Ishikawa (cell line): Measurements from ENCODE around the gene DPYD.

Experiments
- CEBPB ChIP-seq: IDR thresholded peaks from 2 replicates; pipeline ENCODE4 v1.6.1; 2012
- CREB1 ChIP-seq: IDR thresholded peaks from 2 replicates; pipeline ENCODE4 v1.6.1; 2012; ENCODE audit warnings: low read depth
- EGR1 ChIP-seq: IDR thresholded peaks from 2 replicates; pipeline ENCODE4 v1.6.1; 2012
- EP300 ChIP-seq: IDR thresholded peaks from 2 replicates; pipeline ENCODE4 v1.6.1; 2012; ENCODE audit warnings: borderline replicate concordance
- FOXM1 ChIP-seq: IDR thresholded peaks from 2 replicates; pipeline ENCODE4 v1.6.1; 2012; ENCODE audit warnings: low read depth, borderline replicate concordance
- NFIC ChIP-seq: IDR thresholded peaks from 2 replicates; pipeline ENCODE4 v1.6.1; 2012
- RAD21 ChIP-seq: IDR thresholded peaks from 2 replicates; pipeline ENCODE4 v1.6.1; 2012; ENCODE audit warnings: low read depth
- REST ChIP-seq: IDR thresholded peaks from 2 replicates; pipeline ENCODE4 v1.6.1; 2012; ENCODE audit warnings: low read depth, mild to moderate bottlenecking
- TAF1 ChIP-seq: IDR thresholded peaks from 2 replicates; pipeline ENCODE4 v1.6.1; 2012; ENCODE audit warnings: low read depth, mild to moderate bottlenecking
- TCF12 ChIP-seq: IDR thresholded peaks from 2 replicates; pipeline ENCODE4 v1.6.1; 2012; ENCODE audit warnings: low read depth
- TEAD4 ChIP-seq: IDR thresholded peaks from 2 replicates; pipeline ENCODE4 v1.6.1; 2012
- USF1 ChIP-seq: IDR thresholded peaks from 2 replicates; pipeline ENCODE4 v1.6.1; 2012
- YY1 ChIP-seq: IDR thresholded peaks from 2 replicates; pipeline ENCODE4 v1.6.1; 2012; ENCODE audit warnings: low read depth
- ZBTB7A ChIP-seq: IDR thresholded peaks from 2 replicates; pipeline ENCODE4 v1.6.1; 2012; ENCODE audit warnings: low read depth
- TF ChIP-seq, protein P1 (sequence below): IDR thresholded peaks from 2 replicates; pipeline ENCODE4 v1.6.1; 2012

Gene DPYD

GRCh38 chr1:97837161-97837560, 83.7 kb downstream of the DPYD start:
- TF ChIP-seq, protein P1, sequence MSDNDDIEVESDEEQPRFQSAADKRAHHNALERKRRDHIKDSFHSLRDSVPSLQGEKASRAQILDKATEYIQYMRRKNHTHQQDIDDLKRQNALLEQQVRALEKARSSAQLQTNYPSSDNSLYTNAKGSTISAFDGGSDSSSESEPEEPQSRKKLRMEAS = no peak
- TF ChIP-seq USF1 = no peak
- no peak for TF ChIP-seq RAD21
- no peak for TF ChIP-seq REST
- TF ChIP-seq TAF1 = no peak
- TF ChIP-seq TEAD4 = no peak
- no peak for TF ChIP-seq CREB1
- no peak for TF ChIP-seq FOXM1
- TF ChIP-seq NFIC = no peak
- TF ChIP-seq TCF12 = no peak
- TF ChIP-seq EGR1 = no peak
- no peak for TF ChIP-seq YY1
- no peak for TF ChIP-seq ZBTB7A

- no peak for TF ChIP-seq ZBTB7A
- TF ChIP-seq CEBPB = no peak
- no peak for TF ChIP-seq TEAD4
- no peak for TF ChIP-seq USF1
- TF ChIP-seq, protein P1 = no peak
- TF ChIP-seq CREB1 = no peak
- no peak for TF ChIP-seq EP300
- TF ChIP-seq YY1 = no peak
- no peak for TF ChIP-seq NFIC
- no peak for TF ChIP-seq EGR1
- no peak for TF ChIP-seq TAF1
- no peak for TF ChIP-seq RAD21
- TF ChIP-seq FOXM1 = no peak
- no peak for TF ChIP-seq REST
- no peak for TF ChIP-seq TCF12
Measured at GRCh38 chr1:97834899-97835298, 85.9 kb downstream of the DPYD start.

- TF ChIP-seq, protein P1 = no peak
- TF ChIP-seq USF1 = no peak
Measured at GRCh38 chr1:97833881-97834280, 87.0 kb downstream of the DPYD start.

GRCh38 chr1:97832481-97832880, 88.4 kb downstream of the DPYD start:
- TF ChIP-seq NFIC (no peak), REST (no peak), ZBTB7A (no peak), CREB1 (no peak), EGR1 (no peak)

- TF ChIP-seq TAF1 = no peak
- TF ChIP-seq ZBTB7A = no peak
- no peak for TF ChIP-seq FOXM1
- no peak for TF ChIP-seq TCF12
- TF ChIP-seq EP300 = no peak
- TF ChIP-seq RAD21 = no peak
- no peak for TF ChIP-seq NFIC
- TF ChIP-seq CREB1 = no peak
- TF ChIP-seq EGR1 = no peak
Measured at GRCh38 chr1:97827887-97828286, 92.9 kb downstream of the DPYD start.
